Measurements from ENCODE around the gene SH2B3.

The SH2B3 gene

DNA sequence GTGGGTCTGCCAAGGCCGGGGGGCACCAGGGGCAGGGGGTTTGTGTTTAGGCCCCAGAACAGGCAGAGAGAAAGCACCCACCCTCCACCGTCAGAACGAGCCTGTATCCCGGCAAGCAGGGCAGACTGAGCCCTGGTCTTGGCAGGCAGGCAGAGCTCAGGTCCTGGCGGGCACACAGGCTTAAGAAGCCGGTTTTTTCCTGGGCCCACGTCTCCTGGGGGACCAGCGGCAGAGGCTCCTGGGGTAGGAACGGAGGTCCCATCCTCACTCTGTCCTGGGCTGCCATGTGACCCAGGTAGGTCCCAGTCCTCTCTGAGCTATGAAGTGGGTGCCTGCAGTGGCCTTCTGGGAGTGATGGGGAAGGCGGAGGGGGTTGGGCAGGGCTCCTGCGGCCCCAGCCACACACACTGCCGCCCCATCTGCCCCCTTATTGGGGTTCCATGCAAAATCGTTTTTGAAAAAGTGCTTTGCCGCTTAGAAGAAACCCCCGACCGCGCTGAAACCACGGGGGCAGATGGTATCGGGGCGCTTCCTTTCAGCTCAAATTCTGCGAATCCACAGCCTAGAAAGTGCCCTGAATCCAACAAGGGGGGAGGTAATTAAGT lies 24.2 kb downstream of the SH2B3 start:
- DNase-seq = peak; percentile 73

DNA sequence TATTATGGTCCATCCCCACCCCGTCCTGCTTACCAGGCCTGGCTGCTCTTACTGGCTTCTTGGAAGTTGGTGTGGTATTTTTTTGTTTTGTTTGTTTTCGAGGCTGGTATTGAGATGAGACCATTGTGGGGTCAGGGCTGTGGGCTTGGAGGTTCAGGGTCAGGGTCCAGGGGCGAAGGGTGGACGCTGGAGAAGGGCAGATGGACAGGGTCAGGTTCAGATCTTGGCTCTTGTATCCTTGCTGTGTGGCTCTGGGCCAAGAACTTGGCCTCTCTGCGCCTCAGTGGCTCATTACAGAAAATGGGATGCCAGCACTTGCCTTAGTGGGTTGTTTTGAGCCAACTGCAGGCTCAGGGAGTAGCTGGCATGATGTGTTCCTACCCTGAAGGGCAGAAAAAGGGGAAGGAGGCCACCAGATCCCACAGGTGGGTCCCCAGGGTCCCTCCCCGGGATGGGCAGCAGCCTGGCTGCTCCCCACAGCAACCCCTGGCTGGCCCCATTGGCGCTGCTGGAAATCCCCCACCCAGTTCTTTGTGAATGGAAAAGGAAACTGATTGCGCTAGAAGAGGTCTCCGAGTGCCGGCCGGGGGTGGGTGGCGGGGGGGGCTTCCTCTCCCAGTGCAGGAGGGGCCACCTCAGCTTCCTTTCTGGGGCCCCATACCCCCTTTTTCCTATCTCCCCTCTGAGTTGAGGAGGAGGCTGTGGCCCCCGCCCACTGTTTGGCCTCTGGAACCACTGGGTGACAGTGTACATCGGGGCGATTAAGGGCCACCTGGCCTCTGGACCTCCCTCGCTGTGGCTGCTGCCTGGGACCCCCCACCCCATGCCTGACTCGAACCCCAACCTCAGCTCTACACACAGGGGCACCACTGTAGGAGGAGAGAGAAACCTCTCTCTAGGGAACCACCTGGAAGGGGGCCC lies 25.0 kb downstream of the SH2B3 start:
- peak; percentile 64 for DNase-seq

DNA sequence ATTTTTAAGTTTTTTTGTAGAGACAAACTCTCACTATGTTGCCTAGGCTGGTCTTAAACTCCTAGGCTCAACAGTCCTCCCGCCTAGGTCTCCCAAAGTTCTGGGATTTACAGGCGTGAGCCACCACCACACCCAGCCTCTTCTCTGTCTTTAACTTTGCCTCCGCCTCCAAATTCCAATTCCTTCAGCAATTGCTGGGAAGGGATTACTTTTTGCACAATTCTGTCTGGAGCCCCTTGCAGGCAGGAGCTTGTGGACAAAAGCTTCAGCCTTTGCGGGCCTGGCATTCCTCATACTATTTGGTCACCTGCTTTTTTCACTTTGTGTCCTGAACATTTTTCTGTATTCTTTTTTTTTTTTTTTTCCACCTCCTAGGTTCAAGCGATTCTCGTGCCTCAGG lies 26.0 kb downstream of the SH2B3 start:
- DNase-seq = no peak

DNA sequence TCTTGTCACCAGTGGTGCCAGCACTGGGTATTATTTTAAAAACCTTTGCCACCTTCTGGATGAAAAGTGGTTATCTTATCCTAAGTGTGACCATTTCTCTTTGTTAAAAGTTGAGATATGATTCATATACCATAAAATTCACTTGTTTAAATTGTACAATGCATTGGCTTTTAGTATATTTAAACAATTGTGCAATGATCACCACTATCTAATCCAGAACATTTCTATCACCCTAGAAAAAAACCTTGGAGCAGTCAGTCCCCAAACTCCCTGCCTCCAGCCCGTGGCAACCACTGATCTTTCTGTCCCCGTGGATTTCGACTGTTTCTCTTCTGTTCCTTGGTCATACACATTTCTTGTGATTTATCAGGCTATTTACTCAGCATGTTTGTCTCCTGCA lies 28.3 kb downstream of the SH2B3 start:
- no peak for DNase-seq

DNA sequence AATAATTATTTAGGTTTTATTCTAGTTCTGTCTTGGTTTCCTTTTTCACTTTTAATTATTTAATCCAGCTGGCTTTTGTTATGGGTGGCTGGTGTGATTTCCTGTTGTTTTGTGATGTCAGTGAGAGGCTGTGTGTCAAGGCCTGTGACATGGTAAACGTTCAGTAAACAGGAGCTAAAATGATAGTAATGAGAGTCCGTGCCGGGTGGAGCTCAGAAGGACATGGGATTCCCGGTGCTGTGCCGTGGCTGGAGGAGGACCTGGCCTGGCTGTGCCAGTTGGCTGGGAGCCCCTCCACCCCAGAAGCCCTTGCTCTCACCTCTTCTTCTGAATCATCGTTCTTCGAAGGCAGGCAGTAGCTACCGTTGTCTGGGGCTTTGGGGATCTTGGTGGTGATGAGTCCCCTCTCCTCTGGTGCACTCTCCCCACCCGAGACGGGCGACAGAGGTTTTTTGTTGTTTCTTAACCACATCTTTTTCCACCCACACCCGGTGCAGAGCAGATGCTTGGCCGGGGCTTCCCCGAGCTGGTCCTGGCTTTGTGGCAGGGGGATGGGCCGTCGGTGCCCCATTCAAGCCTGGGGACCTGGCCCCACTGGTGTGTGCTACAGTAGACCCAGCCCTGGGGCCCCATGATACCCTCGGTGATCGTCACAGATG lies 29.1 kb downstream of the SH2B3 start:
- DNase-seq = peak; percentile 78

DNA sequence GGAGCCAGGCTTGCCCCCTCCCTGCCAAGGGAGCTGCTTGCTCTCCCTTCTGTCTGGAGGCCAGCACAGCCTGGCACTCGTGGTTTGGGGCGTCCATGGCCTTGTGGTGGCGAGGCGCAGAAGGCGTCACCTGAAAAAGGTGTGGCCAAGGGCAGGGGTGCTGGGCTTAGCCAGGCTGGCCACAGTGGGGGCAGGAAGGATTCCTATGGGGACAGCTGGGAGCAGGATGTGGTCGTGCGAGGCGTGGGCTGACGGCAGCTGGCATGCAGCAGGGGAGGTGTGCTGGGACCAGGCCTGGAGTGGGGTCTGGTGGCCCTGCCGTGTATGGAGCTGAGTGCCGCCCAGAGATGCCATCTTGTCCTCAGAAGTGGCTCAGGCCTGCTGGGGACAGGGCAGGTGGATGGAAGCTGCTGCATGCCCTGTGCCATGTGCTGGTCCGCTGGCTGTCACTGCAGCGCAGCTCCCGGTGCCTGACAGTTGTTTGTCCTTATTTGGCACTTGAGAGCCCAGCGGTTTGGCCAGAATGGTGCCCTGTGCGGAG lies 30.0 kb downstream of the SH2B3 start:
- no peak for DNase-seq

DNA sequence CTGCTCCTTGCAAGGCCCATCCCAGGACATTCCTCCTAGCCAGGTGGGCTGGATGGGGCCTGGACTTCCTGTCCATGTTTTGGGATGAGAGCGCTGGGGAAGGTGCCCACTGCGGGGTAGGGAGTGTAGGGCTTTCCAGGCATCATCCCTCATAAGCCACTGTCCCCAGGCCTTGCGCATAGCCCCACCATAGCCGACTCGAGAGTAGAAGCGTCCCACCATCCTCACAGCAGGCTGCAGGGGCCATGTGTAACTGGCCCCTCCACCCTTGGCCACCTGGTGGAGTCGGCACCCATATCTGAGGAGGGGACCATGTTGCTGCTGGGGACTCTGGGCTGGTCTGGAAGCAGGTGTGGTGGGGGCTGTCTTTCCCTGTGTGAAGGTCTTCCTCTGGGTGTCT lies 30.5 kb downstream of the SH2B3 start:
- no peak for DNase-seq

DNA sequence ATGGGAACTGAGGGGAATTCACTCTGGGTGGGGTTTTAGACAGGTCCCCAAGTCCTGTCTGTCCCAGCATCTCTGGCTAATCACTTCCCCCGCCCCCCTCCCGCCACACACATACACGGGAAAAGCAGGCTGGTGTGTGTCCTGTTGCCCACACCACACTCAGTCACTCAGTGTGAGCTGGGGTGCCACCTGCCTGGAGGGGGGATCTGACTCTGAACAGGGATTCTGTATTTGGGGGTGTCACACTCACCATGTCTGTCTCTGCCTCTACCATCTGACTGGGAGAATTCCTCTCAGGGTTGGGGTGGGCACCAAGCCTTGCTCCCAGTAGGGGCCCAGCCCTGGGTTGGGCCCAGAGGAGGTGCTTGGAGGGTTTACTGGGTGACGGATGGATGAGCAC lies 31.1 kb downstream of the SH2B3 start:
- DNase-seq = no peak

DNA sequence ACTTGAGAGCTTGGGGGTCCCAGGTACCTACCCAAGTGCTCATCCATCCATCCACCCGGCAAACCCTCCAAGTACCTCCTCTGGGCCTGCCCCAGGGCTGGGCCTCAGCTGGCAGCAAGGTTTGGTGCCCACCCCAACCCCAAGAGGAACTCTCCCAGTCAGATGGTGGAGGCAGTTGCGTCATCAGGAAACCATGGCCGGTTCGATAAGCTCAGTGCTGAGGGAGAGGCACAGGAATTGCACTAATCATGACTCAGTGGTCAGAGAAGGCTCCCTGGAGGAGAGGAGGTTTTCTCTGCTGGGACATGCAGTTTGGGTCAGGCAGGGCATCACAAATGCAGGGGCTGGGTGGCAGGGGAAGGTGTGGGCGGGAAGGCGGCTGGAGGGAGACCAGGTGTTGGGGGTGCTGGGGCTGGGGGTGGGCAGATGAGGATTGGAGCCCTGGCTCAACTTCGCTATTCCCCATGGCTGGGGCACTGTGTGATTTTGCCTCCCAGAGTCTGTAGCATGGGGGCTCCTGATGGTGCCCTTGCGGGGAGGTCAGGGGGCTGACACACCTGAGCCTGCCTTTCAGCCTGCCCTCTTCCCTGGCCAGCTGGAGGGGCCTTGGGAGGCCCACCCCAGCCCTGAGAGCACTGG lies 32.2 kb downstream of the SH2B3 start:
- no peak for DNase-seq

DNA sequence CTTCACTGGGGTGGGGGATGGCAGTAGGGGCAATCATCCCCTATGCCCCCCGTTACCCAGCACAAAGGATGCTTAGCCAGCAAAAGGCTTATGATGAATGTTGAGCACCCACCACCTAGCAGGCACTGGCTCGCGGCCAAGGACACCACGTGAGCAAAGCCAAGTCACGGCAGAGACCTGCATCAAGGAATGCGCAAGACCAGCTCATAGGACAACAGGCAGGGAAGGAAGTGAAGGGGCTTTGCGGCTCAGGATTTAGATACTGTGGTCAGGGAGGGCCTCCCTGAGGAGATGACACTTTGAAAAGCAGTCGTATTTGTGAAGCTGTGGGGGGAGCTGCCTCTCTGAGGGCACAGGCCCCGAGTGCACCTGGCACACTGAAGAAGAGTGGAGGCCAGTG lies 32.8 kb downstream of the SH2B3 start:
- peak; percentile 59 for DNase-seq

DNA sequence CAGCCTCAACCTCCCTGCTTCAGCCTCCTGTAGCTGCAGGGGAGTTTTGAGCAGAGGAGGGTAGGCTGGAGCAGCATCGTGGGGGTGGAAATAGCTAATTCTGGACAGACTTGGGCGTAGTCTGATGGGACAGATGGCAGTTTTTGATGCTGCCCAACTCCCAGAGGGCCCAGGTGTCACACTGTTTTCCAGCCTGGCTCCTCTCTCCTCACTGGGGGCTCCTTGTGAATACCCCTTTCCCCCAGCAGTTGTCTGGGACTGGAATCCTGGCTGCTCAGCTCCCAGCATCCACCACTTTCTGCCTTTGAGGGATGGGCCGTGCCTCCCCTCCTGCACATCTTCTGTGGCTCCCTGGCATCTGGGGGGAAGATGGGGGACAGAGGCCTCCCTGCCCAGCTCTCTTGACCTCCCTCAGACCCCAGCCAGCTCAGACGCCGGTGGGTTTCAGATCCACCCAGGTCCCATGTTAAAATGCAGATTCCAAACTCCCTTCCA lies 34.0 kb downstream of the SH2B3 start:
- no peak for DNase-seq

DNA sequence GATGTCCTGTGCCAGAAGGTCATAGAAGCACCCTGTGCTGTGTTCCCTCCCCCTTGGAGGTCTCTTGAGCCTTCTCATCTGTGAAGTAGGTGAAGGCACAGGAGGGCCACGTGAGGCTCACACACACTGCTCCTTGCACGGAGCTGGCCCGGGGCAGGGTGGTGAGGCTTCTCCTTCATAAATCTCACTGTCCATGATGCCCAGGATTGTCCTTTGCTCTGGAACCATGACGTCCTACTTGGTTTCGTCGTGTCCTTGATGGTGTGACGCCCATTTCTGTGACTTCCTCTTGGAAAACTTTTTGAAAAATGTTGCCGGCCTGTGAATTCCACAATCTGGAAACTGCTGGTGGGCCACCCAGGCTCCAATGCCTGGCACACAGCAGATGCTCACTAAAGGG lies 34.4 kb downstream of the SH2B3 start:
- DNase-seq = no peak

DNA sequence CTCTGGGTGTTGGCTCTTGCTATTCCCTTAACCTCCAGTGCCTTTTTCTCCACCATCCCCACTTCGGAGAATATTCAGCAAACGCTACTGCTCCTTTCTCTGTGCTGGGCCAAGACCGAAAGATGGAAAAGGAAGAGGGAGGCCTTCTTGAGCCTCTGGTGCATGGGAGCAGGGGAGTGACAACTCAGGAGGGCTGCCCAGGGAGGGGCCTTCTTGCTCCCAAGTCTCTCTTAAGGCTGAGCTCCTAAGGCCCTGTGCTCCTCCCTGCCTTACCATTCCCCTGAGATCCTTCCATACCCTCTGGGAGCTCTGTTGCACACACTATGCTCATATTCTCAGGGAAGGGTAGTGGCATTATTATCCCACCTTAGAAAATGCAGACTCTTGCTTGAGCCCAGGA lies 34.9 kb downstream of the SH2B3 start:
- no peak for DNase-seq

DNA sequence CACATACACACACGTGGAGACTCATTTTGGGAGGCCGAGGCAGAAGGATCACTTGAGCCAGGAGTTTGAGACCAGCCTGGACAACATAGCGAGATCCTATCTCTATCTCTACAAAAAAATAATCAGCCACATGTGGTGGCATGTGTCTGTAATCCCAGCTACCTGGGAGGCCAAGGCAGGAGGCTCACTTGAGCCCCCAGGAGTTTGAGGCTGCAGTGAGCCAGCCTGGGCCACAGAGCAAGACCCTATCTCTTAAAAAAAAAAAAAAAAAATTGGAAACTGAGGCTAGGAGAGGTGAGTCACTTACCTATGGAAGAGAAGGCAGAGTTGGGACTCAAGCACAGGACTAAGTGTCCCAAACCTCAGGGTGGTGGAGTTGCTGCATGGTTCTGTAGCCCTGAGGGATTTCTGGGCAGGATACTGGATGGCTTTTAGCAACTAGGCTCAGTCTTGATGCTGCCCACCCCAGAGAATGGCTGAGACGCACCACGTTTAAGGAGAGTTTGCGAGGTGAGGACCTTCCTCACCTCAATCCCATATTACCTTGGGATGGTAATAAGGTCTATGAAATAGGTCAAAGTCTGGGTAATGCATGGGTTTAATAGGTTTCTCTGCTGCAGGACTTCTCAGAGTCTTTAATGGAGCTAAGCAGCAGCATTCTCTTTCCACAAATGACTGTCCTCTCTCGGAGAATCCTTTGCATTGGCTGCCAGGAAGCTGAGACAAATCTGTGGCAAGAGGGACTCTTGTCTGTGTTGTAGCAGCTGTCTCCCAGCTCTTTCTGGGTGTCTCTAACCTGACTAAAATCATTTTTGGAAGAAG lies 35.6 kb downstream of the SH2B3 start:
- no peak for DNase-seq

DNA sequence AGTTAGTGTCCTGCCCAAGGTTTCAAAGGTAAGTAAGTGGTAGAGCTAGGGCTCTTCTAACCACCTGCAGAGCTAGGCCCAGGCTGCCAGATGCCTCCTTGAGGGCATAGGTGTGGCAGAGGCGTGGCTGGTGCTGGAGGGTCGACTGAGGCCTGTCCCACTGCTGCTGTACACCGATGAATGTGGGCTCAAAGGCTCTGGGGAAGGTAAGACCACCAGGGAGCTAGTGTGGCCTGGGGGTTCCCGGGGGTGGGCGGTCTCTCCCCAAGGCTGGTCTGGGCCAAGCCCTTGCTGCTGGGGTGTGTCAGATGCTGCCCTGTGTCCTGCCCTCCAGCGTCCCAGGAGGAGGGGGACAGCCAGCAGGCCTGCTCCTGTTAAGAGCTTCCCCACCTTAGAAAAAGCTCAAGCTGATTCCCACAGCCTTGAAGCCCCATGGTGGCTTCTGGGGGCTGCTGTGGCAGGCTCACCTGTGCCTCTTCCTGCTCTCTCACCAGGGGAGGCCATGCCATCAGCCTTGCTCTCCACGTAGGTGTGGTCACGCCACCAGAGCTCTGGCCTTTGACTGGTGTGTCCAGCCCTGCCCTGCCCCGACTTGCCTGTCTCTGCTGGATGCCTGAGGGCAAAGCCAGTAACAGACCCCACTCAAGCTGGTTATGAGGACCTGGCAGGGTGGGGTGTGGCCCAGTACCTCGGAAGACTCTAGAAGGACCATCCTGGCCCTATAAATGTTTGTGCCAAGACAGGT lies 36.8 kb downstream of the SH2B3 start:
- no peak for DNase-seq

DNA sequence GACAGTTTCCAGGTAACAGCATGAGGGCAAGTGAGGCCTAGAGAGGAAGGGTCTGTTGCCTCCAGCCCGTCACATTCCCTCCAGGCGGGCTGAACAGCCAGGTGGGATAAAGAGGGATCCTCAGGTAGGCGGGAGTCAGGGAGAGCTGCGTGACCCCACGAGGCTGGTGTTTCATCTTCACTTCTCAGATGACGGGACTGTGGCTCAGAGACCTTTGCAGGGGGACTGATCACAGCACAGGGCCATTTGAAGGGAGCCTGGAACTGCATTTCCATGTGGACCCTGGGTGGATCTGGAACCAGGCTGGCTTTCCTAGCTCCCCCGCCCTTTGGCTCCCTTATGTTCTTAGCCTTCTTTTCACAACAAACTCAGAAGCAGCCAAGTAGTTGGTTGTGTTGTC lies 37.4 kb downstream of the SH2B3 start:
- DNase-seq = no peak

DNA sequence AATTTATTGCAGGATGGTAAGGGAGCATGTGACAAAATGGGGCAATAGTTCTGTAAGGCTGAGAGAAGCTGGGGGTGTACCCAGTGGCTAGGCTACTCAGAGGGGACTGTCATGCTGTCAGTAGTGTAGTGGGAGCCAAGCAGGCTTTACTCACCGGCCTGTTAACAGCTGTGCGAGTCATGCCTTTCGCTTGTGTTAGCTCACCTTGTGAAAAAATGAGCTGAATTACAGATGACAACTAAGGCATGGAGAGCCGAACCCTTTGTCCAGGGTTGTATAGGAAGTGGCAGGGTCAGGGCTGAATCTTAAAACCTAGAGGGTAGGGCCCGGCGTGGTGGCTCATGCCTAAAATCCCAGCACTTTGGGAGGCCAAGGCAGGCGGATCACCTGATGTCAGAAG lies 37.9 kb downstream of the SH2B3 start:
- no peak for DNase-seq

DNA sequence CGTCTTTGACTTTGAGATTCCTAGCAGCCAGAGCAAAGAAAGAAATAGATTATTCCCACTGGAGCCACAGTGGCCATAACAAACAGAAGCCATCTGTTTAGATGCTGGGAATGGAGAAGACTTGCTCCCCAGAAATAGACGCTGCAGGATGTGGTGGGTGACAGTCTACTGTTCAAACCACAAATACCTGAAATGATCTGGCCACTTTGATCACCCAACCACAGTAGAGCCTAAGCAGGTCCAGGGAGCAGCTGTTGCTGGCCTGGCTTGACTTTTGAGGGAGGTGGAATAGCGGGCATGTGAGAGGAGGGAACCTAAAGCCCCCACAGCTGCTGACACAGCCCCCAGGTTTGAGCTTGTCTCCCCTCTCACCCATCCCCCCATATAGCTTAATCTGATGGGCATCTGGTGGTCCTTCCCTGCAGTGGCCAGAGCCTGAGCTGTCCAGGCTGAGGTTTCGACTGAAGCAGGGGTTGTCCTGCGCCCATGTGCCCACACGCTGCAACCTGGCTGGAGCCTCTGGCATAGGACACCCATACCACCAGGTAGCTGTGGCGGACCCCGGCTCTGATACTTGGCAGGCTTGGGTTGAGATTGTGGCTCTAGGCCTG lies 38.7 kb downstream of the SH2B3 start:
- no peak for DNase-seq

DNA sequence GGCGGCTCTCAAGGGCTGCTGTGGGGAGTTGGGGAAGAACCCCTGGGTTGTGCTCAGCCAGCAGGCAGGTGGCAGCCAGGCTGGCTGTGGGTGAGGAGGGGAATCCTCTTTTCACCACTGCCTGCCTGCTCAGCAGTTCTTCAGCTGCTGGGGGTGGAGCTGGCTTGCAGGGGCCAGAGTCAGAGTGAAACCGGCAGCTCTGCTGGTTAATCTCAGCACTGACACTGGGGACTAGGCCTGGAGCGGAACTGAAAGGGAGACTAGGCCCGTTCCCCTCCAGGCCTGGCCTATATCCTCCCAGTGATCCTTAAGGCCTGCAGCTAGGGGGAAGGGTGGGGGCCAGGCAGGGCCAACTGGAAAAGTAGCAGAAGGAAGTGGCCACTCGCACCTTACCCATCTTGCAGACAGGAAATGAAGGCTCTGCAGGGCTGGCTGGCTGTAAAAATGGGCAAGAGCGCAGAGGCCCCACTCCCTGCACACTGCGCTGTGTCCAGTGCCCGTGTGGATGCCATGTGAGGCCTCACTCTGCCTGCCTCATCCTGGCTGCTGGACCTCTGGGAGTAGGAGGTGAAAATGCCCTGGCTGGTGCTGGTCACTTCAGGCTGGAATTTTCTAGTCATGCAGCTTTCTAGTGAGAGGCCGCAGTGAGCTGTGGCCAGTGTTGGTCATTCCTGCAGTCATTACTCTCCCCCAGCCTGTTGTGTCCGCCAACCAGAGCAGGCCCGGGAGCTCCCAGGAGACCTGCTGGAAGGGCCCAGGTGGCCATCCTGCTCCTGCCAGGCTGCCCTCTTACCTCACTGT lies 39.4 kb downstream of the SH2B3 start:
- DNase-seq = peak; percentile 69
